ENCODE results near the gene ASAP2.

DNA sequence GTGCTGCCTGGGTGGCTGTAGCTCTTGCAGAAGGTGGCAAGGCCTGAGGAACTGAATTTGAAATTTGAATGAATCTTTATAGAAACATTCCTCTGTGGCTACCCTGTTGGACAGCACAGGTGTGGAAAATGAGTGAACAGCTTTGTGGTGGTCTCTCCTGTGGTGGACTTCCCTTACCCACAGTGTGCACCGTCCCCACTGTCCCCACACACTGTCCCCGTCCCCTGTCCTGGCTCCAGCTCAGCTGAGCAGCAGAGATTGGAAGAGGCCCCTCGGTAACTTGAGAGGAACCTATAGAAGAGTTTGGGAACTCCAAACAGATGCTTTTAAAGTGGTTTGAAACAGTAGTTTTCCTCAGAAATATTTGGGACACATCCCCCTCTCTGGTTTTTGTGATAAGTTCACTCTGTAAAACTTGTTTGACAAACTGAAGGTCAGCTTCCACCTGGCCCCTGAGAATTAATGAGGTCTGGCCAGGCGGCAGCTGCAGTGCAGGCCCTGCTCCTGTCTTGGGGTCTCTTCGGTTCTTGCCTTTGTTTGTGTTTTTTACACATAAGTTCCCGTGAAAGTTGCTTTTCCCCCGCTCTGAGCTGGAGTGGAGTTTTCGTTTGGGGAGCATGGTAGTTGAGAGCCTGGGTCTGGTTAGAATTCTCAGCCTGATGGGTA is 63.2 kb downstream of the ASAP2 start:
- TF ChIP-seq, protein P1, sequence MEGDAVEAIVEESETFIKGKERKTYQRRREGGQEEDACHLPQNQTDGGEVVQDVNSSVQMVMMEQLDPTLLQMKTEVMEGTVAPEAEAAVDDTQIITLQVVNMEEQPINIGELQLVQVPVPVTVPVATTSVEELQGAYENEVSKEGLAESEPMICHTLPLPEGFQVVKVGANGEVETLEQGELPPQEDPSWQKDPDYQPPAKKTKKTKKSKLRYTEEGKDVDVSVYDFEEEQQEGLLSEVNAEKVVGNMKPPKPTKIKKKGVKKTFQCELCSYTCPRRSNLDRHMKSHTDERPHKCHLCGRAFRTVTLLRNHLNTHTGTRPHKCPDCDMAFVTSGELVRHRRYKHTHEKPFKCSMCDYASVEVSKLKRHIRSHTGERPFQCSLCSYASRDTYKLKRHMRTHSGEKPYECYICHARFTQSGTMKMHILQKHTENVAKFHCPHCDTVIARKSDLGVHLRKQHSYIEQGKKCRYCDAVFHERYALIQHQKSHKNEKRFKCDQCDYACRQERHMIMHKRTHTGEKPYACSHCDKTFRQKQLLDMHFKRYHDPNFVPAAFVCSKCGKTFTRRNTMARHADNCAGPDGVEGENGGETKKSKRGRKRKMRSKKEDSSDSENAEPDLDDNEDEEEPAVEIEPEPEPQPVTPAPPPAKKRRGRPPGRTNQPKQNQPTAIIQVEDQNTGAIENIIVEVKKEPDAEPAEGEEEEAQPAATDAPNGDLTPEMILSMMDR (IDR thresholded peaks at IDR 0.05), result no peak
- TF ChIP-seq, protein P2, sequence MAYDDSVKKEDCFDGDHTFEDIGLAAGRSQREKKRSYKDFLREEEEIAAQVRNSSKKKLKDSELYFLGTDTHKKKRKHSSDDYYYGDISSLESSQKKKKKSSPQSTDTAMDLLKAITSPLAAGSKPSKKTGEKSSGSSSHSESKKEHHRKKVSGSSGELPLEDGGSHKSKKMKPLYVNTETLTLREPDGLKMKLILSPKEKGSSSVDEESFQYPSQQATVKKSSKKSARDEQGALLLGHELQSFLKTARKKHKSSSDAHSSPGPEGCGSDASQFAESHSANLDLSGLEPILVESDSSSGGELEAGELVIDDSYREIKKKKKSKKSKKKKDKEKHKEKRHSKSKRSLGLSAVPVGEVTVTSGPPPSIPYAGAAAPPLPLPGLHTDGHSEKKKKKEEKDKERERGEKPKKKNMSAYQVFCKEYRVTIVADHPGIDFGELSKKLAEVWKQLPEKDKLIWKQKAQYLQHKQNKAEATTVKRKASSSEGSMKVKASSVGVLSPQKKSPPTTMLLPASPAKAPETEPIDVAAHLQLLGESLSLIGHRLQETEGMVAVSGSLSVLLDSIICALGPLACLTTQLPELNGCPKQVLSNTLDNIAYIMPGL (CRISPR knock-in tag; IDR thresholded peaks at IDR 0.05), result no peak
- no peak for TF ChIP-seq NR1H2 (CRISPR knock-in tag; IDR thresholded peaks at IDR 0.05)
- no peak for TF ChIP-seq NFYB (CRISPR knock-in tag; conservative IDR thresholded peaks at IDR 0.05; ENCODE audit: low read depth)
- TF ChIP-seq, protein P3, sequence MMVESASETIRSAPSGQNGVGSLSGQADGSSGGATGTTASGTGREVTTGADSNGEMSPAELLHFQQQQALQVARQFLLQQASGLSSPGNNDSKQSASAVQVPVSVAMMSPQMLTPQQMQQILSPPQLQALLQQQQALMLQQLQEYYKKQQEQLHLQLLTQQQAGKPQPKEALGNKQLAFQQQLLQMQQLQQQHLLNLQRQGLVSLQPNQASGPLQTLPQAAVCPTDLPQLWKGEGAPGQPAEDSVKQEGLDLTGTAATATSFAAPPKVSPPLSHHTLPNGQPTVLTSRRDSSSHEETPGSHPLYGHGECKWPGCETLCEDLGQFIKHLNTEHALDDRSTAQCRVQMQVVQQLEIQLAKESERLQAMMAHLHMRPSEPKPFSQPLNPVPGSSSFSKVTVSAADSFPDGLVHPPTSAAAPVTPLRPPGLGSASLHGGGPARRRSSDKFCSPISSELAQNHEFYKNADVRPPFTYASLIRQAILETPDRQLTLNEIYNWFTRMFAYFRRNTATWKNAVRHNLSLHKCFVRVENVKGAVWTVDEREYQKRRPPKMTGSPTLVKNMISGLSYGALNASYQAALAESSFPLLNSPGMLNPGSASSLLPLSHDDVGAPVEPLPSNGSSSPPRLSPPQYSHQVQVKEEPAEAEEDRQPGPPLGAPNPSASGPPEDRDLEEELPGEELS (CRISPR knock-in tag; IDR thresholded peaks at IDR 0.05), result no peak
- TF ChIP-seq ELF4 (CRISPR knock-in tag; IDR thresholded peaks at IDR 0.05; ENCODE audit: low read depth), result no peak
- TF ChIP-seq NFE2L1 (CRISPR knock-in tag; IDR thresholded peaks at IDR 0.05), result no peak
- no peak for TF ChIP-seq TCF7 (CRISPR knock-in tag; IDR thresholded peaks at IDR 0.05; ENCODE audit: low read depth)
- TF ChIP-seq, protein P4, sequence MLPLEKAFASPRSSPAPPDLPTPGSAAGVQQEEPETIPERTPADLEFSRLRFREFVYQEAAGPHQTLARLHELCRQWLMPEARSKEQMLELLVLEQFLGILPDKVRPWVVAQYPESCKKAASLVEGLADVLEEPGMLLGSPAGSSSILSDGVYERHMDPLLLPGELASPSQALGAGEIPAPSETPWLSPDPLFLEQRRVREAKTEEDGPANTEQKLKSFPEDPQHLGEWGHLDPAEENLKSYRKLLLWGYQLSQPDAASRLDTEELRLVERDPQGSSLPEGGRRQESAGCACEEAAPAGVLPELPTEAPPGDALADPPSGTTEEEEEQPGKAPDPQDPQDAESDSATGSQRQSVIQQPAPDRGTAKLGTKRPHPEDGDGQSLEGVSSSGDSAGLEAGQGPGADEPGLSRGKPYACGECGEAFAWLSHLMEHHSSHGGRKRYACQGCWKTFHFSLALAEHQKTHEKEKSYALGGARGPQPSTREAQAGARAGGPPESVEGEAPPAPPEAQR (CRISPR knock-in tag; IDR thresholded peaks at IDR 0.05), result no peak
- TF ChIP-seq CREB1 (CRISPR knock-in tag; IDR thresholded peaks at IDR 0.05), result no peak
- TF ChIP-seq ZNF317 (CRISPR knock-in tag; IDR thresholded peaks at IDR 0.05; ENCODE audit: borderline replicate concordance, low read depth), result no peak
- TF ChIP-seq, protein P5, sequence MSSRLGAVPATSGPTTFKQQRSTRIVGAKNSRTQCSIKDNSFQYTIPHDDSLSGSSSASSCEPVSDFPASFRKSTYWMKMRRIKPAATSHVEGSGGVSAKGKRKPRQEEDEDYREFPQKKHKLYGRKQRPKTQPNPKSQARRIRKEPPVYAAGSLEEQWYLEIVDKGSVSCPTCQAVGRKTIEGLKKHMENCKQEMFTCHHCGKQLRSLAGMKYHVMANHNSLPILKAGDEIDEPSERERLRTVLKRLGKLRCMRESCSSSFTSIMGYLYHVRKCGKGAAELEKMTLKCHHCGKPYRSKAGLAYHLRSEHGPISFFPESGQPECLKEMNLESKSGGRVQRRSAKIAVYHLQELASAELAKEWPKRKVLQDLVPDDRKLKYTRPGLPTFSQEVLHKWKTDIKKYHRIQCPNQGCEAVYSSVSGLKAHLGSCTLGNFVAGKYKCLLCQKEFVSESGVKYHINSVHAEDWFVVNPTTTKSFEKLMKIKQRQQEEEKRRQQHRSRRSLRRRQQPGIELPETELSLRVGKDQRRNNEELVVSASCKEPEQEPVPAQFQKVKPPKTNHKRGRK (CRISPR knock-in tag; IDR thresholded peaks at IDR 0.05; ENCODE audit: borderline replicate concordance), result no peak
- TF ChIP-seq, protein P6, sequence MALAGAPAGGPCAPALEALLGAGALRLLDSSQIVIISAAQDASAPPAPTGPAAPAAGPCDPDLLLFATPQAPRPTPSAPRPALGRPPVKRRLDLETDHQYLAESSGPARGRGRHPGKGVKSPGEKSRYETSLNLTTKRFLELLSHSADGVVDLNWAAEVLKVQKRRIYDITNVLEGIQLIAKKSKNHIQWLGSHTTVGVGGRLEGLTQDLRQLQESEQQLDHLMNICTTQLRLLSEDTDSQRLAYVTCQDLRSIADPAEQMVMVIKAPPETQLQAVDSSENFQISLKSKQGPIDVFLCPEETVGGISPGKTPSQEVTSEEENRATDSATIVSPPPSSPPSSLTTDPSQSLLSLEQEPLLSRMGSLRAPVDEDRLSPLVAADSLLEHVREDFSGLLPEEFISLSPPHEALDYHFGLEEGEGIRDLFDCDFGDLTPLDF (CRISPR knock-in tag; IDR thresholded peaks at IDR 0.05), result no peak

Data from WTC11 (cell line).